CD4-positive, alpha-beta T cell treated with Interleukin-4 for 4 hours (primary cell): ENCODE measurements around the gene SLC9A4.

Source experiments
- DNase-seq: peaks from one replicate; pipeline ENCODE4 v3.0.0-alpha.2; 2020

SLC9A4 gene

DNA sequence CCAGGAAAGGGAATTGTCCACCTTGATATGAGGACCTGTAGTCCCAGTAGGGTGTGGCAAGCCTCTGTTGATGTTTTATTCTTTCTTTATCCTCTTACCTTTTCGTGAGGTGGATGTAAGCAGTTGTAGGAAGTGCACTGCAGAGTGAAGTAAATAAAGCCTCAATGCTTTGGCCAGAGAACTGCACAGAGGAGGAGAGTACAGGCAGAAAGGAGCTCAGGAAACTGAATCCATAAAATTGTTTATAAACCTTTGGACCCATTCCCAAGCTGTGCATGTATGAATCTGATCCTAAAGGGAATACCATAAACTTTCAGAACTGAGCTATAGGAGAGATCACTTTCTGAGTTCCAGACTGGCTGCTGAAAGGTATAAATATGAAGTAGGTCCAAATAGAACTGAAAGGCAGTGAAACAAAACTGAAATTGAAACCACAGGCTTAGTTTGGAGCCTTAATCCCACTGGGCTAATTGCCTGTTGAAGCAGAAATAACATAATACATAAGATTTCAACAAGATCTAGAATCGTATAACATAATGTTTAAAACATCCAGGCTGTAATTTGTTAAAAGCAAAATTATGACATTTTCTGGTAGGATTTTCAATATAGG, 17.9 kb upstream of the SLC9A4 start:
- DNase-seq = no peak

GRCh38 chr2:102460467-102460866, 12.6 kb upstream of the SLC9A4 start:
- DNase-seq = no peak

GRCh38 chr2:102461188-102461587, 11.8 kb upstream of the SLC9A4 start:
- no peak for DNase-seq

DNA sequence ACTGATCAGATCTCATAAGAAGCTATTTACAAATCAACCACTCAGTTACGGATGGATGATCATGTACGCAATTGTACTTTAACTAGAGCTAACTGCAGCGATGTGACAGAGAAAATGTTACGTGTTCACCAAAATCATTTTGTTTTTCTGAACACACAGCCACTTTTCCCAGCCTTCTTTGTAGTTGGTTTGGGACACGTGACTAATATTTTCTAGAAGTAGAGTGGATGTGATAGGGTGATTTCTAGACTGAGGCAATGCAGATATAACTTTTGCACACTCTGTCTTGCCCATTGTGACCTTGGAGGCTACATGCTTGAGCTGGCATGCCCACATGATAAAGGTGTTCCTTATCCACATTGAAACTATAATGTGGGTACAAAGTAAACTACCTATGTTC, 9.9 kb upstream of the SLC9A4 start:
- DNase-seq = no peak

- no peak for DNase-seq
Measured at GRCh38 chr2:102470168-102470567, 2.9 kb upstream of the SLC9A4 start.

GRCh38 chr2:102473631-102474030, 605 bp downstream of the SLC9A4 start:
- no peak for DNase-seq

GRCh38 chr2:102474785-102475184, 1.8 kb downstream of the SLC9A4 start:
- no peak for DNase-seq

DNA sequence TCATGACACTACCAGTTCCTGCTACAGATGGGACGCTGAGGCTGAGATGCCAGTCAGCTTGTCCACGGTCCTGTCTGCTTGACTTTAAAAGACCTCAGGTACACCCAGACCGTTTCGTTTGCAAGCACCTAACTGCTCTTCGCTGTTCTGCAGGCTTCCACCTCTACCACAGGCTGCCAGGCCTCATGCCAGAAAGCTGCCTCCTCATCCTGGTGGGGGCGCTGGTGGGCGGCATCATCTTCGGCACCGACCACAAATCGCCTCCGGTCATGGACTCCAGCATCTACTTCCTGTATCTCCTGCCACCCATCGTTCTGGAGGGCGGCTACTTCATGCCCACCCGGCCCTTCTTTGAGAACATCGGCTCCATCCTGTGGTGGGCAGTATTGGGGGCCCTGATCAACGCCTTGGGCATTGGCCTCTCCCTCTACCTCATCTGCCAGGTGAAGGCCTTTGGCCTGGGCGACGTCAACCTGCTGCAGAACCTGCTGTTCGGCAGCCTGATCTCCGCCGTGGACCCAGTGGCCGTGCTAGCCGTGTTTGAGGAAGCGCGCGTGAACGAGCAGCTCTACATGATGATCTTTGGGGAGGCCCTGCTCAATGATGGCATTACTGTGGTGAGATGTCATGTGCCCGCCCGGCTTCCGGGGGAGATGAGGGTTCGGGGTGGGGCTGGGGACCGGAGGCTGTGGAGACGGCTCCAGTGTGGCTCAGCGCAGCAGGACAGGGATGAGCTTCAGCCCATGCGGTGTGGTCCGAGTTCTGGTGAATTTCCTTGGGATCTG, 5.9 kb downstream of the SLC9A4 start:
- no peak for DNase-seq

GRCh38 chr2:102480285-102481195, 7.5 kb downstream of the SLC9A4 start:
- no peak for DNase-seq

- no peak for DNase-seq
Measured at GRCh38 chr2:102481931-102482330, 8.9 kb downstream of the SLC9A4 start.

GRCh38 chr2:102483086-102483485, 10.1 kb downstream of the SLC9A4 start:
- no peak for DNase-seq

DNA sequence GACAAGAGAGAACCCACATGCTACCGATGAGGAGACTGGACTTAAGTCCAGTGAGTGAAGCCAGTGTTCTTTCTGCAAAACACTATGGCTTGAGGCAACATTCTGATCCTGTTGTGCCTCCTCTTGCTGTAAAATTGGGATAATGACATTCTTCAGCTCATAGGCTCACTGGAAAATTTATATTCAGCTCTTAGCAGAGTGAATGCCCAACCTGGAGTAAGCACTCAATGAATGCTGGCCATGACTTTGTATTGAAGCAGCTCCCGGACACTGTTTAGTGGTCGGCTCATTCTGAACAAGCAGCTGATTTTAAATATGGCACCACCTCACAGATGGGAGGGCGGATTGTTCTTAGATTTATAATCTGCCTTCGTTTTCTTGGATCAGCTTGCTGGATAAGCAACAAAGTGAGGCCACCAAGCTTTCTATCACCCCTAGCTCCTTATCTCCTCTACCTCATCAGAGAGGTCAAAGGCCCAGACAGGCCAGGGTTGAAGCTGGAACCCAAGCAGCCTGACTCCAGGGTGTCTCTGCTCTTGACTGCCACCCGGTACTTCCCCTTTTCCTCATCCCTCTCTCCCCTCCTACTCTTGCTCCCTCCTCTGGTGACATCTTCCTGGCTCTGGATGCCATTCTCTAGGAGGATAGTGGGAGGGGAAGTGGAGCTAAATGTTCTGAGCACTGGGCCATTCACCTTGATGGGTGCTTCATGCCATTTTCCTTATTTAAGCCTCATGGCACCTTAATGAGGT, 11.5 kb downstream of the SLC9A4 start:
- no peak for DNase-seq

- no peak for DNase-seq
Measured at GRCh38 chr2:102485147-102485785, 12.2 kb downstream of the SLC9A4 start.

- DNase-seq = no peak
Measured at GRCh38 chr2:102486941-102487702, 14.1 kb downstream of the SLC9A4 start.

DNA sequence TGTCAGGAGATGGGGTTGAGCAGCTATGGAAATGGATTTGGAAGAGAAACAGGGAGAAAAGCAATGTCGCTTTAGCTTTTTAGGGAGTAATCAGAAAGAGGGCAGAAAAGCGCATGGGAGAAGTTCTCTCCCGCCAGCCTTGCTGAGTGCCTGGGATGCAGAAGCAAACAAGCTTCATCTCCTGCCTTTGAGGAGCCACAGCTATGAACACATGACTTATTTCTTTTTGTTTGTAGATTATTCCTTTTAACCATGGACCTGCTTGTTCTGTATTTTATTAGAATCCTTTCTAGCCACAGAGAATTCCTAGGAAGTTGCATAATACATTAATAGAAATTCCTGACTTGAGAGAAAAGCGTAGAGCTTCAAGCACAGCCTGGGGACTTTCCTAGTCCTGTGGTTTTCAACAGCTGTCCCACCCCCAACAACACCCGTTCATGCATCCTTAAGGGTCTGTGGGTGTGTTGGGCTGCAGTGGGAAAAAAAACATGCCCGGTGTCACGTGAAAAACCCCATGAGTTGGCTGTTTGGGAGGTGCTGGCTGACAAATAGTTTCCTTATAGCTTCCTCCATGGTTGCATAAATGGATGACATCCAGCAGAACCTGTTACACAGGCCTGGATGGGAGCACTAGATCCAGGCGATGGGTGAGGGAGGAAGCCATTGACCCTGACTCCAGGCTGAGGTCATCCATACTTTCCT, 14.9 kb downstream of the SLC9A4 start:
- no peak for DNase-seq

DNA sequence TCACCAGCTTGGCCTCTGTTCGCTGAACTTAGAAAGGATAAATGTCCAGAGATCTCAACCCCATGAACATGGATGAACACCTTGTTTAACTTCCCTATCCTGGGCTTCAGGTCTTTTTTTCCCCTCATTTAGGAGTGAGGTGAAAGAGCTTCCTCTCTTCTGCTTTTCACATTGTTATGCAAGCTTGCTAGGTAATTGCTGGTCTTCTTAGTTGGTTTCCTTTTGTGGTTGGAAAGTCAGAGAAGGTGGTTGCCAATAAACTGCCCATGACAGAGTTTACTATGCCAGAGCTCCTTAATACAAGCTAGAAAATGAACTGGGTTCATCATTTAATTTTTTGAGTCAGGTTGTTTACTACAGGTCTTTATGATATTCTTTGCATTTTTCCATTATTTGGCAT, 16.6 kb downstream of the SLC9A4 start:
- DNase-seq = no peak

DNA sequence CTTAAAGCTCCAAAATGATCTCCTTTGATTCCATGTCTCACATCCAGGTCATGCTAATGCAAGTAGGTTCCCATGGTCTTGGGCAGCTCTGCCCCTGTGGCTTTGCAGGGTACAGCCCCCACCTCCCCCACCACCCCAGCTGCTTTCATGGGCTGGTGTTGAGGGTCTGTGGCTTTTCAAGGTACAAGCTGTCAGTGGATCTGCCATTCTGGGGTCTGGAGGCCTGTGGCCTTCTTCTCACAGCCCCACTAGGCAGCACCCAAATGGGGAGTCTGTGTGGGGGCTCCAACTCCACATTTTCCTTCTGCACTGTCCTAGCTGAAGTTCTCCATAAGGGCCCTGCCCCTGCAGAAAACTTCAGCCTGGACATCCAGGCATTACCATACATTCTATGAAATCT, 19.0 kb downstream of the SLC9A4 start:
- no peak for DNase-seq

DNA sequence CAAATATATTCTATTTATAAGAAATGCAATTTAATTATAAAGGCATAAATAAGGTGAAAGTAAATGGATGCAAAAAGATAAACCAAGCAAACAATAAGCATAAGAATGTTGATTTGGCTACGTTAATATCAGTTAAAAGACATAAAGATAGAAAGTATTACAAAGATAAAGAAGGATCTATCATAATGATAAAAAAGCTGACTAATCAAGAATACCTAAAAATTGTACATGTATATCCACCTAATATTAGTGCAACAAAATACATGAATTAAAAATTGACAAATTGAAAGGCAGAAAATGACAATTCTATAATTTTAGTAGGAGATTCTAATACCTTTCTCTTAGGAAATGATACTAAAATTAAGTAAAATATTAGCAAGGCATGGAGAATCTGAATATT, 21.5 kb downstream of the SLC9A4 start:
- no peak for DNase-seq

DNA sequence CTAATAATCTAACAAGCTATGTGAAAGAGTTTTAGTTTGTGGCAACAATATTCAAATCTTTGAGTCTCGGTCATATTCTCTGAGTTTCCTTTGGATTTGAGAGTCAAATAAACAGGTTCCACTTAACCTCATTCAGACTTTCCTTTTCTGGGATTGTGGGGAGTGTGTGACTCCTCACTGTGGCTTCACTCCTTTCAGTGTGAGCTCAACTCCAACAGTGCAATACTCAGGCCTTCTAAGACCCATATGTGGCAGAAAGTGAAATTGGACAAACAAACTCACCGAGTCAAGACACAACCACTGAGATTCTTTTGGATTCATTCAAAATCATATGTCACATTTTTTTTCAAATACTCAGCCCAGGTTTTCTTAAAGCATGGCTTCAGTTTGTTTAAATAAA, 25.4 kb downstream of the SLC9A4 start:
- no peak for DNase-seq

DNA sequence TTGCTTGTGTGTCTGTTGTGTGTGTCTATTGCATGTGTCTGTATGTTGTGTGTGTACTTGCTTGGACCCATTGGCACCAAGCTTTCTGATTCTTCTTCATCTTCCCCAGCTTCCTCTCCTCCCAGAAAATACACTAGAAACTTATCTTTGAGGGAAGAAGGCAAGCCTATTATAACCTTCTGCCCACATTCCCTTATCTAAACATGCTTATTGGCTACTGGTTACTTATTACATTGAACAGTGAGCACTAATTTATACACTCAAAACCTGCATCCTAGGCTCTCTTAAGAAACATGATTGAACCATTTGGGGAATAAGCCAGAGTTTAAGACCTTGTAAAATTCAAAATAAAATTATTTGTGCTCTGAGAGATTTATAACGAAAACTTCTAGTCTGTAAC, 26.5 kb downstream of the SLC9A4 start:
- DNase-seq = no peak

- DNase-seq = no peak
Measured at GRCh38 chr2:102502576-102502975, 29.6 kb downstream of the SLC9A4 start.
